ENCODE data around the gene IDE.

- TF ChIP-seq CTCF (conservative IDR thresholded peaks at IDR 0.05) (no peak), EZH2 (IDR thresholded peaks at IDR 0.05; ENCODE audit: low read depth) (no peak)
These were observed 93.5 kb downstream of the IDE start for GRCh38 chr10:92480413-92480812.
